Lung (tissue), 12 donors: ENCODE data around the gene CALB2. TPM values are rescaled to one million over a fixed set of nuclear protein-coding genes. Genes with fewer than 3 reads are reported as not detected.

Experiments used
- ATAC-seq: fragments of 200-7000 bp; cut with Tn5 transposase; one replicate; pipeline ENCODE4 v1.9.1; 2020; ENCODE audit warnings: moderate number of reproducible peaks; ENCODE audit not compliant: insufficient read depth, low FRiP score
- DNase-seq, 3 donors: peaks; one replicate each; pipeline ENCODE4 v3.0.0-alpha.2; 2013 to 2017
- H3K27ac ChIP-seq, 2 donors: one replicate each; pipeline ENCODE4 v1.5.1; 2013; ENCODE audit warnings: mild to moderate bottlenecking in 2 of 2, moderate library complexity in 2 of 2, control low read depth in 1 of 2, inconsistent platforms in 1 of 2, low read depth in 1 of 2, low read length in 1 of 2
- H3K27me3 ChIP-seq, 3 donors: one replicate each; pipeline ENCODE4 v1.5.1; 2013; ENCODE audit warnings: low read length in 2 of 3; ENCODE audit not compliant: control insufficient read depth in 3 of 3, insufficient read depth in 3 of 3
- H3K36me3 ChIP-seq, 4 donors: one replicate each; pipeline ENCODE4 v1.5.1; 2013; ENCODE audit warnings: low read length in 4 of 4, mild to moderate bottlenecking in 1 of 4, moderate library complexity in 1 of 4; ENCODE audit not compliant: control insufficient read depth in 4 of 4, insufficient read depth in 4 of 4
- H3K4me1 ChIP-seq, 5 donors: one replicate each; pipeline ENCODE4 v1.5.1; 2013; ENCODE audit warnings: low read length in 5 of 5, mild to moderate bottlenecking in 2 of 5, moderate library complexity in 1 of 5; ENCODE audit not compliant: control insufficient read depth in 5 of 5, insufficient read depth in 5 of 5
- H3K4me3 ChIP-seq: one replicate; pipeline ENCODE4 v1.5.1; 2013; ENCODE audit warnings: mild to moderate bottlenecking, control low read depth, moderate library complexity
- H3K9ac ChIP-seq, 2 donors: one replicate each; pipeline ENCODE4 v1.5.1; 2013; ENCODE audit warnings: low read length in 2 of 2, control low read depth in 1 of 2; ENCODE audit not compliant: insufficient read depth in 1 of 2
- H3K9me3 ChIP-seq, 4 donors: one replicate each; pipeline ENCODE4 v1.5.1; 2013; ENCODE audit warnings: low read length in 3 of 4, mild to moderate bottlenecking in 1 of 4, moderate library complexity in 1 of 4; ENCODE audit not compliant: control insufficient read depth in 4 of 4, insufficient read depth in 3 of 4
- WGBS, 2 donors: extraction: QIAGEN DNeasy Blood & Tissue Kit; methylation state at CpG; one replicate each; pipeline ENCODE4 v1.1.7; 2013; 5-methylcytosine and 5-hydroxymethylcytosine counted together
- polyA plus RNA-seq, 2 donors: library from polyadenylated mRNA; stranded (reverse); fragments of 200-250 nt; gene quantifications; one replicate each; pipeline ENCODE4 v1.2.1, GENCODE V29; 2013
- total RNA-seq, 2 donors: library from RNA; depleted of rRNA in 1 of 2; stranded (reverse); fragments of >200 nt in 1 of 2; gene quantifications; one replicate each; pipeline ENCODE4 v1.2.1, GENCODE V29; 2014 to 2021
- TF ChIP-seq, protein P1 (sequence below): IDR thresholded peaks from 2 replicates; pipeline ENCODE4 v1.5.1; 2012; ENCODE audit warnings: mild to moderate bottlenecking; ENCODE audit errors: control extremely low read depth, extremely low read depth
- donor health status: control.
- donor health status: control.
- donor health status: Bipolar disorder and iron deficiency.
- donor health status: healthy.
- donor health status: DM: yes; HTN: yes; CAD: no.

The CALB2 gene
- total and polyA plus RNA-seq, 4 donors: 0.02 to 11.7 (median 1.2) TPM

DNA sequence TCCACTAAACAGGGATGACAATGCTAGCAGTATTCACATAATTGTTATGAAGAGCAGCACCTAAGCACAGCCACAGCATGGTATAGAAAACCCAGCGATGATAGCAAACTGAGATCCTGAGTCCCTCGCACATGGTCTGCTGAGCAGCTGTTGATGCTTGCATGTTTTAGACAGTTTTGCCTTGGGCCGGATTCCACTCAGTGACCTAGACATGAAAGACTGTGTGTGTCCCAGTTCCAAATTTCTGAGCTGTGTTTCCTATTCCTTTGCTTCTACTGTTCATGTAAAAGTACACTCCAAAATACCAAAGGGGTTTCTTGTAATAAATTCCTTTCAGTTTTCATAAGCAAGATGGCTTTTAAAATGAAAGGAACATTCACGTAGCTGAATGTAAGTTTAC, 38.5 kb upstream of the CALB2 start:
- Histone ChIP-seq H3K27me3 (no peaks in the 10 kb centered on the region), H3K4me1 (no peaks in the 10 kb centered on the region), H3K27ac (no peak overlapping the region), H3K9me3 (no peaks in the 10 kb centered on the region), H3K36me3 (no peaks in the 10 kb centered on the region), H3K9ac (no peak overlapping the region), H3K4me3 (no peak overlapping the region)
- TF ChIP-seq, protein P1, sequence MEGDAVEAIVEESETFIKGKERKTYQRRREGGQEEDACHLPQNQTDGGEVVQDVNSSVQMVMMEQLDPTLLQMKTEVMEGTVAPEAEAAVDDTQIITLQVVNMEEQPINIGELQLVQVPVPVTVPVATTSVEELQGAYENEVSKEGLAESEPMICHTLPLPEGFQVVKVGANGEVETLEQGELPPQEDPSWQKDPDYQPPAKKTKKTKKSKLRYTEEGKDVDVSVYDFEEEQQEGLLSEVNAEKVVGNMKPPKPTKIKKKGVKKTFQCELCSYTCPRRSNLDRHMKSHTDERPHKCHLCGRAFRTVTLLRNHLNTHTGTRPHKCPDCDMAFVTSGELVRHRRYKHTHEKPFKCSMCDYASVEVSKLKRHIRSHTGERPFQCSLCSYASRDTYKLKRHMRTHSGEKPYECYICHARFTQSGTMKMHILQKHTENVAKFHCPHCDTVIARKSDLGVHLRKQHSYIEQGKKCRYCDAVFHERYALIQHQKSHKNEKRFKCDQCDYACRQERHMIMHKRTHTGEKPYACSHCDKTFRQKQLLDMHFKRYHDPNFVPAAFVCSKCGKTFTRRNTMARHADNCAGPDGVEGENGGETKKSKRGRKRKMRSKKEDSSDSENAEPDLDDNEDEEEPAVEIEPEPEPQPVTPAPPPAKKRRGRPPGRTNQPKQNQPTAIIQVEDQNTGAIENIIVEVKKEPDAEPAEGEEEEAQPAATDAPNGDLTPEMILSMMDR: no peak
- no peak for DNase-seq
- 85 to 88% methylated on average over 4 of the region's 4 CpGs for WGBS, 2 donors
- ATAC-seq: no peak

DNA sequence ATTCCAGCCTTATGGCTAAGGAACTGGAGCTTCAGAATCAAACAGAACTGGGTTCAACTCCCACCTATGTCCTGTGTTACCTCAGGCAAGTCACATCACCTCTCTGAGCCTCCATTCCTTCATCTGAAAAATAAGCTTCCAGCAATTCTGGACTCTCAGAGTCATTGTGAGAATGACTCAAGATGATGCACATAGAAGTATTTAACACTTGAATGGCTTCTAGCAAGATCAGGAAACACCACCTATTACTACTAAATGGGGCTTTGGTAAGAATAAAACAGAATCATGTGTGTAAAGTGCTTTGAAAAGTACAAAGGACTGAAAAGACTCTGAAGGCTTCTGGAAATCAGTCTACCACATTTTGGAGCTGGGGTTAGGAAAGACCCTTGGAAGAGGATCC, 30.8 kb upstream of the CALB2 start:
- Histone ChIP-seq H3K9ac (no peak overlapping the region), H3K9me3 (no peaks in the 10 kb centered on the region), H3K4me1 (no peaks in the 10 kb centered on the region), H3K27me3 (peaks cover 0 to 8% (median 0%) of the 10 kb centered on the region in 3 donors), H3K36me3 (no peaks in the 10 kb centered on the region), H3K4me3 (no peak overlapping the region), H3K27ac (no peak overlapping the region)
- DNase-seq: no peak
- TF ChIP-seq, protein P1: no peak
- no peak for ATAC-seq

DNA sequence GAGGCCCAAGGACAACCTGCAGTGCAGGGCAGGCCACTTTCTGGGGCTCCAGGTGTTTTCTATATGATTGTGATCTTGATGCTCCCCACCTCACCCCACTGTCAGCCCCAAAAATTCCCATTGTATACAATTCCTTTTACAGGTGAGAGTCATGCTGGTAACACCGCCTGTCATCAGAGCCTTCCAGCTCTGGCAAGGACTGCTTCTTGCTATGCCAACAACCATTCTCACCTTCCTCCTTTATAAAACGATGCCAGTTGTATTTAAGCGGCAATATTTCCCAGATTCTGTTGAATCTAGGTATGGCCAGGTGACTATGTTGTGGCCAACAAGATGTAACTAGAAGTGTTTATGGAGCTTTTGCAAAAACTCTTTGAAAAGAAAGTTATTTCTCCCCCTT, 30.4 kb upstream of the CALB2 start:
- Histone ChIP-seq H3K27me3 (peaks cover 0 to 8% (median 0%) of the 10 kb centered on the region in 3 donors), H3K9ac (no peak overlapping the region), H3K4me3 (no peak overlapping the region), H3K4me1 (no peaks in the 10 kb centered on the region), H3K36me3 (no peaks in the 10 kb centered on the region), H3K27ac (no peak overlapping the region), H3K9me3 (no peaks in the 10 kb centered on the region)
- TF ChIP-seq, protein P1: no peak
- ATAC-seq: no peak
- 90 to 96% methylated on average over 3 of the region's 3 CpGs for WGBS, 2 donors
- no peak for DNase-seq

DNA sequence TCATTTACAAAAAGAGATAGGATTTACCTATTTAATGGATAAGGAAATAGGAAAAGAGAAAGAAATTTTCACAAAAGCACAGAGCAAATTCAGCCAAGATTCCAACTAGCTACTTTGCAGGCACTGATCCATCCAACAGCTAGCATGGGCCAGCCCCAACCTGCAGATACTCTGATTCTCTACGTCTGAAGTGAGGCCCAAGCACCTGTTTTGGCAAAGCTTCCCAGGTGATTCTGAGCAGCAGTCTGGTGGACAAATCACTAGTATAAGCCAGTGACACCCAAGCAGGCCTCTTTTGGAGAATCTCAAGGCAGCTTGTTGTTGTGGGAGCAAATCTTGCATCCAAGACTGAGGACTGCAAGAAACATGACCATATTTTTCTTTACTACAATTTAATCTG, 20.9 kb upstream of the CALB2 start:
- TF ChIP-seq, protein P1: no peak
- Histone ChIP-seq H3K36me3 (no peaks in the 10 kb centered on the region), H3K27me3 (no peaks in the 10 kb centered on the region), H3K9ac (no peak overlapping the region), H3K9me3 (peaks cover 0 to 2% (median 0%) of the 10 kb centered on the region in 4 donors), H3K4me3 (no peak overlapping the region), H3K4me1 (no peaks in the 10 kb centered on the region), H3K27ac (no peak overlapping the region)
- no peak for ATAC-seq
- 52 to 72% methylated on average over 1 of the region's 1 CpG for WGBS, 2 donors
- no peak for DNase-seq
